K562 (cell line): ENCODE results near the gene IGSF3. TPM values are rescaled to one million over a fixed set of nuclear protein-coding genes. Genes with fewer than 3 reads are reported as not detected.

Experiments used
- ARID4B ChIP-seq: sonication (generic); formaldehyde crosslinking; IDR thresholded peaks from 2 replicates; pipeline ENCODE4 v1.8.0; 2022; ENCODE audit warnings: mild to moderate bottlenecking, missing genetic modification reagents
- CBFB ChIP-seq: sonication (generic); formaldehyde crosslinking; IDR thresholded peaks from 2 replicates; pipeline ENCODE4 v1.4.0; 2020; ENCODE audit warnings: mild to moderate bottlenecking, missing genetic modification reagents
- GABPB1 ChIP-seq: sonication (generic); formaldehyde crosslinking; IDR thresholded peaks from 2 replicates; pipeline ENCODE4 v1.8.0; 2022; ENCODE audit warnings: mild to moderate bottlenecking, missing genetic modification reagents
- GTF2E2 ChIP-seq: fragments of 200-800 bp; sonication (Bioruptor generic); IDR thresholded peaks from 2 replicates; pipeline ENCODE4 v1.6.1; 2016; ENCODE audit warnings: missing genetic modification characterization, missing compliant biosample characterization
- MTF1 ChIP-seq: fragments of 250-450 bp; sonication (Bioruptor Pico); IDR thresholded peaks from 2 replicates; pipeline ENCODE4 v1.9.0; 2021; ENCODE audit warnings: moderate library complexity, mild to moderate bottlenecking, inconsistent platforms, borderline replicate concordance
- MYBL2 ChIP-seq, 2 experiments: fragments of 450-650 bp in 1 of 2; sonication (generic) in 1 of 2; formaldehyde crosslinking in 1 of 2; IDR thresholded peaks; 2 replicates each; pipeline versions ENCODE4 v1.6.1 to v1.8.1; 2017 to 2022; ENCODE audit warnings: borderline replicate concordance in 1 of 2, inconsistent platforms in 1 of 2, low read depth in 1 of 2, mild to moderate bottlenecking in 1 of 2, missing genetic modification reagents in 1 of 2, moderate library complexity in 1 of 2
- PHB2 ChIP-seq: fragments of 450-650 bp; IDR thresholded peaks from 2 replicates; pipeline ENCODE4 v1.6.1; 2017; ENCODE audit warnings: low read depth
- PHF21A ChIP-seq: fragments of 450-650 bp; IDR thresholded peaks from 2 replicates; pipeline ENCODE4 v1.6.1; 2017; ENCODE audit warnings: low read depth, borderline replicate concordance
- SAFB2 ChIP-seq: fragments of 200-400 bp; formaldehyde crosslinking; IDR thresholded peaks from 2 replicates; pipeline ENCODE4 v1.6.1; 2018; ENCODE audit warnings: borderline replicate concordance, low read length, low read depth, moderate library complexity; ENCODE audit not compliant: severe bottlenecking
- SIN3A ChIP-seq, 2 experiments: fragments of 150-350 bp in 1 of 2; IDR thresholded peaks; 2 replicates each; pipeline ENCODE4 v1.6.1; 2011 to 2016; ENCODE audit warnings: borderline replicate concordance in 2 of 2, low read depth in 2 of 2, low read length in 2 of 2, mild to moderate bottlenecking in 2 of 2, moderate library complexity in 2 of 2; ENCODE audit not compliant: control insufficient read depth in 1 of 2
- SNAPC5 ChIP-seq: fragments of 250-450 bp; sonication (Bioruptor Pico); IDR thresholded peaks from 2 replicates; pipeline ENCODE4 v1.8.0; 2021; ENCODE audit warnings: moderate library complexity, mild to moderate bottlenecking, inconsistent platforms
- TRIM24 ChIP-seq, 2 experiments: fragments of 450-650 bp; IDR thresholded peaks; 2 replicates each; pipeline ENCODE4 v1.6.1; 2016
- ZNF3 ChIP-seq: fragments of 250-450 bp; sonication (Bioruptor Pico); IDR thresholded peaks from 2 replicates; pipeline ENCODE4 v1.5.0; 2021; ENCODE audit warnings: mild to moderate bottlenecking, moderate library complexity
- polyA plus RNA-seq, 8 experiments: library from polyadenylated mRNA; depleted of rRNA in 4 of 8; stranded (reverse) in 5 of 8; unstranded in 3 of 8; fragments of >200 nt; fragmentation: Nextera tagmentation in 2 of 8; fragmentation: Illumina TruSeq in 1 of 8; extraction: Ambion mirVana in 2 of 8; extraction: Trizol in 1 of 8; gene quantifications; 2 replicates each; pipeline versions ENCODE4 v1.2.1 to v1.2.3, GENCODE V29; 2011 to 2014; ENCODE audit warnings: inconsistent platforms in 1 of 8, missing spikeins in 1 of 8
- total RNA-seq, 7 experiments: library from RNA; depleted of rRNA in 6 of 7; stranded (reverse); fragments of >200 nt in 6 of 7; fragmentation: Illumina TruSeq in 2 of 7; extraction: Trizol in 2 of 7; gene quantifications; 2 replicates each; pipeline versions ENCODE4 v1.2.1 to v1.2.3, GENCODE V29; 2011 to 2021; ENCODE audit warnings: low replicate concordance in 1 of 7
- TF ChIP-seq, protein P1 (sequence below): sonication (generic); formaldehyde crosslinking; IDR thresholded peaks from 2 replicates; pipeline ENCODE4 v1.8.0; 2022; ENCODE audit warnings: mild to moderate bottlenecking, missing genetic modification reagents
- TF ChIP-seq, protein P2 (sequence below): sonication (generic); formaldehyde crosslinking; IDR thresholded peaks from 2 replicates; pipeline ENCODE4 v1.8.0; 2023; ENCODE audit warnings: mild to moderate bottlenecking, missing genetic modification reagents

IGSF3 gene
- total and polyA plus RNA-seq, 9 of the 15 experiments (the other 6 are each of a cell fraction or from before 2014, with no cell fraction given): 1.1 to 15.0 (median 8.3) TPM

DNA sequence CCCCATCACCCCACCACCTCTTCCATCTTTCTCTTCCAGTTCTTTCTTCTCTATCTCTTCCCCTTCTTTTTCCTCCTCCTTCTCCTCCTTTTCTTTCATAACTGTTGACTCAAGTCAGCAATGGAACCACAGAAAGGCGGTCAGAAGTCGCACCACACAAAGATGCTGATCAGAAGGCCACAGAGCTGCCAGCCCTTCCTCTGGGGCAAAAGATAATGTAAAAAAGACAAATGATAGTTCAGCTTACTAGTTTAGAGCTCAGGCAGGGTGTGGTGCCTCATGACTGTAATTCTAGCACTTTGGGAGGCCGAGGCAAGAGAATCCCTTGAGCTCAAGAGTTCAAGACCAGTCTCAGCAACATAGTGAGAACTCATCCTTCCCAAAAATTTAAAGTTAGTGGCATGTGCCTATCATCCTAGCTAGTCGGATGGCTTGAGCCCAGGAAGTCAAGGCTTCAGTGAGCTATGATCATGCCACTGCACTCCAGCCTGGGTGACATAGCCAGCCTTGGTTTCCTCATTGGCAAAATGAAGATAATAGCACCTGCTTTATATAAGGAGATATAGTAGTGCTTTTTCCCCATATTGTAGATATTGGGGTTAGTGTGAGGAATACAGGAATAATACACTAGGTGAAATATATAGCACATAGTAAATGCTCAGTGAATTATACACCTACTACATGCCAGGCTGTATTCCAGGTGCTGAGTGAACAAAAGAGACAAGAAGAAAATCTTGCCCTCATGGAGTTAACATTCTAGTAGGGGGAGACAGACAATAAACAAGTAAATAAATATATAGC is 12.5 kb upstream of the IGSF3 start (continued):
- TF ChIP-seq ARID4B (CRISPR knock-in tag) (no peak), SAFB2 (no peak), GABPB1 (CRISPR knock-in tag) (no peak), MYBL2 (IDR thresholded peaks at IDR 0.05; ENCODE audit: low read depth) (no peak), MYBL2 (CRISPR knock-in tag; IDR thresholded peaks at IDR 0.05; ENCODE audit: borderline replicate concordance) (no peak), SIN3A (IDR thresholded peaks at IDR 0.05; ENCODE audit: borderline replicate concordance in 2 of 2, control insufficient read depth in 1 of 2, low read depth in 2 of 2, low read length in 2 of 2) (no peak), SNAPC5 (CRISPR knock-in tag) (no peak), ZNF3 (no peak), CBFB (CRISPR knock-in tag) (no peak), PHF21A (no peak), PHB2 (peak; percentile 34; the same call in 1 of the 2 replicates), GTF2E2 (peak; percentile 47; the same call in 1 of the 2 replicates), MTF1 (no peak), TRIM24 (IDR thresholded peaks at IDR 0.05) (peak in 1 of 2 experiments; percentile 62; a peak in 1 of 4 replicates)
- TF ChIP-seq, protein P1, sequence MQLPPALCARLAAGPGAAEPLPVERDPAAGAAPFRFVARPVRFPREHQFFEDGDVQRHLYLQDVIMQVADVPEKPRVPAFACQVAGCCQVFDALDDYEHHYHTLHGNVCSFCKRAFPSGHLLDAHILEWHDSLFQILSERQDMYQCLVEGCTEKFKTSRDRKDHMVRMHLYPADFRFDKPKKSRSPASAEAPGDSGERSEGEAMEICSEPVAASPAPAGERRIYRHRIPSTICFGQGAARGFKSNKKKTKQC (CRISPR knock-in tag): 0 out of 2 replicates have a peak, but pooled peaks have one; percentile 18
- TF ChIP-seq, protein P2, sequence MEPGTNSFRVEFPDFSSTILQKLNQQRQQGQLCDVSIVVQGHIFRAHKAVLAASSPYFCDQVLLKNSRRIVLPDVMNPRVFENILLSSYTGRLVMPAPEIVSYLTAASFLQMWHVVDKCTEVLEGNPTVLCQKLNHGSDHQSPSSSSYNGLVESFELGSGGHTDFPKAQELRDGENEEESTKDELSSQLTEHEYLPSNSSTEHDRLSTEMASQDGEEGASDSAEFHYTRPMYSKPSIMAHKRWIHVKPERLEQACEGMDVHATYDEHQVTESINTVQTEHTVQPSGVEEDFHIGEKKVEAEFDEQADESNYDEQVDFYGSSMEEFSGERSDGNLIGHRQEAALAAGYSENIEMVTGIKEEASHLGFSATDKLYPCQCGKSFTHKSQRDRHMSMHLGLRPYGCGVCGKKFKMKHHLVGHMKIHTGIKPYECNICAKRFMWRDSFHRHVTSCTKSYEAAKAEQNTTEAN (CRISPR knock-in tag): no peak
